Brain microvascular endothelial cell (primary cell): ENCODE measurements around the gene MYO18B.

Source experiments
- DNase-seq: peaks from one replicate; pipeline ENCODE4 v3.0.0-alpha.2; 2020
- H3K27ac ChIP-seq: fragments of 250-450 bp; sonication (Bioruptor Pico); 2 replicates; pipeline ENCODE4 v1.5.1; 2020; ENCODE audit warnings: mild to moderate bottlenecking, moderate library complexity
- H3K27me3 ChIP-seq: fragments of 250-450 bp; sonication (Bioruptor Pico); replicated peaks from 2 replicates; pipeline ENCODE4 v1.5.1; 2020; ENCODE audit warnings: mild to moderate bottlenecking
- H3K36me3 ChIP-seq: fragments of 250-450 bp; sonication (Bioruptor Pico); replicated peaks from 2 replicates; pipeline ENCODE4 v1.5.1; 2020; ENCODE audit warnings: mild to moderate bottlenecking
- H3K4me3 ChIP-seq: 2 replicates; pipeline ENCODE4 v1.5.1; 2011; ENCODE audit warnings: low read depth, mild to moderate bottlenecking, control low read depth, low read length, moderate library complexity
- in situ Hi-C: cut with HindIII; loops from 2 replicates; pipeline ENCODE4 v1.10.0; 2017; ENCODE audit warnings: low sequenced_read_pairs, low pct_ligation_motif_present
- TF ChIP-seq, protein P1 (sequence below): IDR thresholded peaks from 2 replicates; pipeline ENCODE4 v1.5.1; 2011; ENCODE audit warnings: low read depth, mild to moderate bottlenecking, moderate library complexity, low read length, control low read depth, inconsistent platforms; ENCODE audit errors: missing control alignments

MYO18B gene

DNA sequence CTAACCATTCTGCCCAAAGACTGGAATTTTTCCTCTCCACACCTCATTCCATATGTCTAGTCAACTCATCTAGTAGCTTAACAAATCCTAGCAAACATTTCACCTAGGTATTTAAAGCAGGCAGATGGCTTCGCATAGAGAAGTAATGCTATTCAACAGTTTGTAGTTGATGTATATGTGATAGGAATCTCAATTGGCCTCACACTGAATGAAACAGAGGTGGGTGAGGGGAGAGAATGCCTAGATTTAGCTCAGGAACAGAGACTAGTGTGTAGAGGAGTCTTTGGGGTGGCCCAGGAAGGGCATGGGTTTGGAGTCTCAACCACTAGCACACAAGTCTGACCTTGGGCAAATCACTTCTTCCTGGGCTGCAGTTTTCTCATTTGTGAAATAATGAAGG is 196.2 kb downstream of the MYO18B start:
- Histone ChIP-seq H3K4me3 (no peak overlapping the region), H3K27me3 (no peaks in the 10 kb centered on the region), H3K36me3 (no peaks in the 10 kb centered on the region), H3K27ac (no peak overlapping the region)
- no peak for DNase-seq
- TF ChIP-seq, protein P1, sequence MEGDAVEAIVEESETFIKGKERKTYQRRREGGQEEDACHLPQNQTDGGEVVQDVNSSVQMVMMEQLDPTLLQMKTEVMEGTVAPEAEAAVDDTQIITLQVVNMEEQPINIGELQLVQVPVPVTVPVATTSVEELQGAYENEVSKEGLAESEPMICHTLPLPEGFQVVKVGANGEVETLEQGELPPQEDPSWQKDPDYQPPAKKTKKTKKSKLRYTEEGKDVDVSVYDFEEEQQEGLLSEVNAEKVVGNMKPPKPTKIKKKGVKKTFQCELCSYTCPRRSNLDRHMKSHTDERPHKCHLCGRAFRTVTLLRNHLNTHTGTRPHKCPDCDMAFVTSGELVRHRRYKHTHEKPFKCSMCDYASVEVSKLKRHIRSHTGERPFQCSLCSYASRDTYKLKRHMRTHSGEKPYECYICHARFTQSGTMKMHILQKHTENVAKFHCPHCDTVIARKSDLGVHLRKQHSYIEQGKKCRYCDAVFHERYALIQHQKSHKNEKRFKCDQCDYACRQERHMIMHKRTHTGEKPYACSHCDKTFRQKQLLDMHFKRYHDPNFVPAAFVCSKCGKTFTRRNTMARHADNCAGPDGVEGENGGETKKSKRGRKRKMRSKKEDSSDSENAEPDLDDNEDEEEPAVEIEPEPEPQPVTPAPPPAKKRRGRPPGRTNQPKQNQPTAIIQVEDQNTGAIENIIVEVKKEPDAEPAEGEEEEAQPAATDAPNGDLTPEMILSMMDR, result no peak
- in situ Hi-C loops, result no loop called here

DNA sequence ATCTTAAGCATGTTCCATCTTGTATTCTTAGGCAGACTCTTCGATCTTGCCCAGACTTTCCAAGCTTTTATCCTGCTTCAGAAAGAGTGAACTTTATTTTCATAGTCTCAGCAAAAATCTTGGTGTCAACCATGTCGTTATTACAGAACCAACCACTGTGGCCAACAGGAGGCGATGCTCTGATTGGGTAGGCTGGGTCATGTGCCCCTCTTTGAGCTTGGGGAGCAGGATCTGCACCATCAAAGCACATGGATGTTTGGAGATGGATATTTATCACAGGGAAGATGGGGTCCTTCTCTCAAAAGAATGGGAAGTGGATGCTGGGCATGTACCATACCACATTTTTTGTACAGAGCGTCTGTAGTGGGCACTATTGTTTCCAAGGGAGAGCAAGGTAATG is 197.4 kb downstream of the MYO18B start:
- Histone ChIP-seq H3K36me3 (no peaks in the 10 kb centered on the region), H3K27me3 (no peaks in the 10 kb centered on the region), H3K27ac (no peak overlapping the region), H3K4me3 (no peak overlapping the region)
- in situ Hi-C loops, result no loop called here
- no peak for DNase-seq
- TF ChIP-seq, protein P1, result no peak

DNA sequence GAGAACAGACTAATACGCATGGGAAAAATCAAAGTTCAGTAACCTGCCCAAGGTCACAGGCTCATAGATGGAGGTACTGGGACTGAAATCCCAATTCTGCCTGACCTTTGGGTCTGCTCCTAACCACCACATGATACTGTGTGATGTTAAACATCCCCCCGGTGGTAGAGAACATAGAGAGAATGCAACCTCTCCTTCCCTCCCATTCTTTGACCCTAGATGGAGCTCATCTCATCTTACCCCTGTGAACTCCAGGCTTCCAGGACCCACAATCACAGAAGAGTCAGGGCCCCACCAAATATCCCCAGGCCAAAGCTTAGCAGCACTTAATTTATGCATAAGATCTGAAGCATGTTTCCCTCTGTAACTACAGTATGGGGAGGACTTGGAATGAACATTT is 198.5 kb downstream of the MYO18B start:
- Histone ChIP-seq H3K27me3 (no peaks in the 10 kb centered on the region), H3K4me3 (no peak overlapping the region), H3K27ac (no peak overlapping the region), H3K36me3 (no peaks in the 10 kb centered on the region)
- TF ChIP-seq, protein P1, result no peak
- DNase-seq, result no peak
- in situ Hi-C loops, result no loop called here

DNA sequence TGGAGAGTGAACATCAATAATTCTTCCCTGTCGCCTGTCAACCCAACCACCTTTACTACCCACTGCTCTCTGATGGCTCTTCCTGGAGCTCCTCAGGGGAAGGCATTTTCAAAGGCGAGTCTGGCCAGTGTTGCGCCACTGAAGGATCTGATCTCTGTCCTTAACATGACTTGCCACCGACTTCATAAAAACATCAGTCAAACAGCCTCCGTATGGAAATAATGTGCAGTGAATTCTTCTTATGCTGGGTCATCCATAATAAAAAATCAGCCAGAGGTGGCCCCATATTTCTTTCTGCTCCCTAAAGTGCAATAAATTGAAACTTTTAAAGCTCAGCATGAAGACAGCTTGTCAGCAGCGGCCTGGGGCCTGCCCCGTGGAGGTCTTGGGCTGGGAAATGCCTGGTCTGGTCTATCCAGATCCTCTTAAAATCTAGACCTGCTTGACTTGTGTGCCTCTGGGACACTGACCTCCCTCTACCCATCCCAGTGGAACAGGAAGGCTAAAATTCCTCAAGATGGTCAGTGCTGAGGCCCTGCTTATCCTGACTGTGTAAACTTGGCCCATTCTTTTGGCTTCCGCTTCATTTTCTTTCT is 199.5 kb downstream of the MYO18B start:
- Histone ChIP-seq H3K4me3 (no peak overlapping the region), H3K27me3 (no peaks in the 10 kb centered on the region), H3K27ac (no peak overlapping the region), H3K36me3 (no peaks in the 10 kb centered on the region)
- DNase-seq, result no peak
- in situ Hi-C loops, result no loop called here
- TF ChIP-seq, protein P1, result no peak

DNA sequence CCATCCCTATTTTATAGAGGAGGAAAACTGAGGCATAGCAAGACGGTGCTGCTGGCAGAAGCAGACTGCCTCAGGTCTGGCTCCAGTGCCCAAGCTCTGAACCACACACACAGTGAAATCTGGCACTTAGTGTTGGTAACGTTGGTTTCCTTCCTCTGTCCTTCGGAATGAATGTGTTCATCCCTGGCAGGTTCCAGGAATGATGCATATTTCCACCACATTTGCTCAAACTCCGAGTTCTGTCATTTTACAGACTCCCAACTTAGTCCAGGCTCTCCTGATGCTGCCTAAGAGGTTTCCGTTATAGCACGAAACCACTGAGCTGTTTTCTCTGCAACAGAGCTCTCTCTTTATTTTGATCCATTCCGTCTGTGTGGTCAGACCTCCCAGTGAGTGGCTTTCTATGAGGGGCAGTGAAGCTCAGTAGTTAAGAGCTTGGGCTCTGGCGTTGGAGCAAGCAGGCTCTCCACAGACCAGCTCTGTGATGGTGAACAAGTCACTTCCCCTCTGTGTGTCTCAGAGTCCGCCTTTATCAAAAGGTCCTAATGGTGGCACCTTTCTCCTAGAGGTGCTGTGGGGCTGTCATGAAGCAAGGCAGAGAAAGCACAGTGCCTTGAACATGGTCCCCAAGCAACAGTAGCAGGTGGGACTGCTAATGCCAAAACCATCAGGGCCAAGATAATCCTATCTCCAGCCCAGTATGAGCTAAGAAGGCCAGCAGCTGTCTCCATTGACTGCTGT is 200.3 kb downstream of the MYO18B start:
- H3K36me3 ChIP-seq, result no peaks in the 10 kb centered on the region
- in situ Hi-C loops, result no loop called here
- DNase-seq, result no peak
- no peak overlapping the region for H3K4me3 ChIP-seq
- TF ChIP-seq, protein P1, result no peak
- H3K27me3 ChIP-seq, result no peaks in the 10 kb centered on the region
- no peak overlapping the region for H3K27ac ChIP-seq

DNA sequence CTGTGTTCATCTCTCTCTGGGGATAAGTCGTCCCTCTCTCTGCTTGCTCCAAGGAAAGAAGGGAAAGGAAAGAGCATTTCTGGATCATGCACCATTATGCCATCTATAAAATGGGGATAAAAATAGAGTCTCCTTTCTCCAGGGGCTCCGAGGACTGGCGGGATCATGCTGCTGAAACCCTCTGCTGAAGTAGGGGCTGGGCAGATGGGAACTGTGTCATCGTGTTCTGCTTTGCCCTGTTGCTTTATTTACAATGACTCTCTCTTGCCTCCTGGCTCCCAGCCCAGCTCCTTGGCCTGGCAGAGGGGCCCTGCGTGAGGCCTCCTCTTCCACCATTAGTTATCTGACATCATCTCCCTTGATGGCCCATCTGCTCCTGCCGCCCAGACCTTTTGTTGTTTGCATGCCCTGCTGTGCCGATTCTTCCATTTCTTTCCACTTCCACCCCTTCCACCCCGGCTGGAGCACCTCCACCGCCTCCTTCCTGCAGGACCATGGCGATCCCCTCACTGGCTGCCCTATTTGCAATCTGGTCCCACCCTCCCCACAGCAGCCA is 200.9 kb downstream of the MYO18B start:
- TF ChIP-seq, protein P1, result no peak
- Histone ChIP-seq H3K27me3 (no peaks in the 10 kb centered on the region), H3K4me3 (no peak overlapping the region), H3K36me3 (no peaks in the 10 kb centered on the region), H3K27ac (no peak overlapping the region)
- DNase-seq, result no peak
- in situ Hi-C loops, result no loop called here
